ENCODE measurements around the gene CD200R1. TPM values are rescaled to one million over a fixed set of nuclear protein-coding genes. Genes with fewer than 3 reads are reported as not detected.
"Not testable (repeated sequence)": the region's sequence is repeated elsewhere in the genome, so short reads cannot be mapped to it uniquely, and the experiment has no call there.

Gene CD200R1
- total RNA-seq, 3 donors from 2014 or later (not counting 1 experiment from before 2014, with no cell fraction given) = 0.38 to 25.8 (median 1.7) TPM

DNA sequence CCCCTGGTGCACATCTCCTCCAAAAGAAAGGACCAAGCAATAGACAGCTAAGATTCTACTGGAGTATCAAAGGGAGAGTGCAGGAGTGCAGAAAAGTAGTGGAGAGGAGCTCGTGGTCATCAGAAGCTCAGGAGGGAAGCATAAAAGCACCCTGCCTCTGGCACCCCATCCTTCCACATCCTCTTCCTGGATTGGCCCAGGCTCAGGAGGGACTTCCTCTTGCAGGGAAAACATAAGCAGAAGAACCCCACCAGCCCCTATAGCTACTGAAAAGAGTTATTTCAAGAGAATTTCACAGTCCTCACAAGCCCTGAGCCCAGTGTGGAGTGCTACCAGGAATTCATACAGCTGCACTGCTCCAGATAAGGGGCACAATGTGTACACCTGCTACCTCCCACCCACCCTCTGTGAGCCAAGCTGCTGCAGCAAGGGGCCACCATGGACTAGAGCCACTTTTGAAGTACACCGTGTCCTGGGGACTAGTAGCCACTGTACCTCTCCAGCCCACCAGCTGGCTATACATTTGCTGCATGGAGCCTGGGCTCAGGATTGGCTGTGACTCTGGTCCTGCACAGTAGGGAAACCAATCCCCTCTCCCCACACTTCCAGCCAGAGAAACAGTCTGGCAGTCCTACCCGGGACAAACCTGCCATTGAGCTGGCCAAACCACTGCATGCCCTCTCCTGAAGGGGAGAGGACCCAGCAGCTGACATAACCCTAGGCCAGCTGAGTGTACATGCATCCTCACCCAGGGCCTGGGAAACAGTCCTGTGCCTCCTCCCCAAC, 43.0 kb downstream of the CD200R1 start:
- no peak overlapping the region for H3K27ac Mint-ChIP-seq
- DNase-seq = no peak

DNA sequence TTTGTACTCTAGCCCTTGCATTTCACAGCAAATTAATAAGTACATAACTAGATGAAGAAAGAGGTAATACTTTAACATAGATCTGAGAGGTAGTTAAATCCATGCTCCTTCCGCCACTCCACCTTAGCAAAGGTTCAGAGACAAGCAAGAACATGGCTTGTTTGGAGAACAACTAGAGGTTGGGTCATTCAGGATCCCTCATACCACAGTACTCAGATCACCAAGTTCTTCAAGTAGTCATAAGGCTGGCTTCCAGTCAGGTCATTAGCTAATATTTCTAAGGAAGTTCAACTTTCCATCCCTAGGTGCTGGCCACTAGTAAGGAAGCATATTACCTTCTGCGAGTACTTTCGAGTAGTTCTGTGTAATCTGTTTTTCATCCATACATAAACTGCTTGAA, 44.1 kb downstream of the CD200R1 start:
- no peak for ATAC-seq
- Histone ChIP-seq H3K4me1 (ENCODE audit: control insufficient read depth, insufficient read depth, low read length) (peaks cover 2% of the 10 kb centered on the region), H3K36me3 (ENCODE audit: control insufficient read depth, insufficient read depth, low read length) (no peaks in the 10 kb centered on the region), H3K27ac (ENCODE audit: low read length) (no peak overlapping the region), H3K9me3 (ENCODE audit: control insufficient read depth, insufficient read depth, low read length) (no peaks in the 10 kb centered on the region), H3K27me3 (ENCODE audit: control insufficient read depth, insufficient read depth, low read length) (no peaks in the 10 kb centered on the region), H3K4me3 (ENCODE audit: low read length) (no peak overlapping the region)
- 100% methylated on average over 1 of the region's 3 CpGs for WGBS (ENCODE audit: insufficient coverage)
- H3K4me1 Mint-ChIP-seq = no peaks in the 10 kb centered on the region
- no peak overlapping the region for H3K27ac Mint-ChIP-seq
- no peak for DNase-seq
- intact Hi-C loops (cut with micrococcal nuclease) = no loop called here
- H3K9me3 Mint-ChIP-seq = no peaks in the 10 kb centered on the region
- no peaks in the 10 kb centered on the region for H3K36me3 Mint-ChIP-seq
- H3K4me3 Mint-ChIP-seq = no peak overlapping the region
- no peaks in the 10 kb centered on the region for H3K27me3 Mint-ChIP-seq (ENCODE audit: low read depth in 2 of 2)
- TF ChIP-seq, protein P1, sequence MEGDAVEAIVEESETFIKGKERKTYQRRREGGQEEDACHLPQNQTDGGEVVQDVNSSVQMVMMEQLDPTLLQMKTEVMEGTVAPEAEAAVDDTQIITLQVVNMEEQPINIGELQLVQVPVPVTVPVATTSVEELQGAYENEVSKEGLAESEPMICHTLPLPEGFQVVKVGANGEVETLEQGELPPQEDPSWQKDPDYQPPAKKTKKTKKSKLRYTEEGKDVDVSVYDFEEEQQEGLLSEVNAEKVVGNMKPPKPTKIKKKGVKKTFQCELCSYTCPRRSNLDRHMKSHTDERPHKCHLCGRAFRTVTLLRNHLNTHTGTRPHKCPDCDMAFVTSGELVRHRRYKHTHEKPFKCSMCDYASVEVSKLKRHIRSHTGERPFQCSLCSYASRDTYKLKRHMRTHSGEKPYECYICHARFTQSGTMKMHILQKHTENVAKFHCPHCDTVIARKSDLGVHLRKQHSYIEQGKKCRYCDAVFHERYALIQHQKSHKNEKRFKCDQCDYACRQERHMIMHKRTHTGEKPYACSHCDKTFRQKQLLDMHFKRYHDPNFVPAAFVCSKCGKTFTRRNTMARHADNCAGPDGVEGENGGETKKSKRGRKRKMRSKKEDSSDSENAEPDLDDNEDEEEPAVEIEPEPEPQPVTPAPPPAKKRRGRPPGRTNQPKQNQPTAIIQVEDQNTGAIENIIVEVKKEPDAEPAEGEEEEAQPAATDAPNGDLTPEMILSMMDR (IDR thresholded peaks at IDR 0.05) = no peak

More for the DNA sequence above, 43.0 kb downstream of the CD200R1 start:
- TF ChIP-seq, protein P1 (IDR thresholded peaks at IDR 0.05) = no peak
- H3K4me1 ChIP-seq (ENCODE audit: control insufficient read depth, insufficient read depth, low read length) = peaks cover 2% of the 10 kb centered on the region
- Mint-ChIP-seq H3K4me3 (no peak overlapping the region), H3K4me1 (no peaks in the 10 kb centered on the region), H3K9me3 (no peaks in the 10 kb centered on the region), H3K36me3 (no peaks in the 10 kb centered on the region), H3K27me3 (ENCODE audit: low read depth in 2 of 2) (no peaks in the 10 kb centered on the region)
- 81% methylated on average over 3 of the region's 3 CpGs for WGBS (ENCODE audit: insufficient coverage)
- no peaks in the 10 kb centered on the region for H3K27me3 ChIP-seq (ENCODE audit: control insufficient read depth, insufficient read depth, low read length)
- no peaks in the 10 kb centered on the region for H3K9me3 ChIP-seq (ENCODE audit: control insufficient read depth, insufficient read depth, low read length)
- no peak for ATAC-seq
- H3K4me3 ChIP-seq (ENCODE audit: low read length) = no peak overlapping the region
- H3K27ac ChIP-seq (ENCODE audit: low read length) = no peak overlapping the region
- intact Hi-C loops (cut with micrococcal nuclease) = no loop called here
- H3K36me3 ChIP-seq (ENCODE audit: control insufficient read depth, insufficient read depth, low read length) = no peaks in the 10 kb centered on the region

DNA sequence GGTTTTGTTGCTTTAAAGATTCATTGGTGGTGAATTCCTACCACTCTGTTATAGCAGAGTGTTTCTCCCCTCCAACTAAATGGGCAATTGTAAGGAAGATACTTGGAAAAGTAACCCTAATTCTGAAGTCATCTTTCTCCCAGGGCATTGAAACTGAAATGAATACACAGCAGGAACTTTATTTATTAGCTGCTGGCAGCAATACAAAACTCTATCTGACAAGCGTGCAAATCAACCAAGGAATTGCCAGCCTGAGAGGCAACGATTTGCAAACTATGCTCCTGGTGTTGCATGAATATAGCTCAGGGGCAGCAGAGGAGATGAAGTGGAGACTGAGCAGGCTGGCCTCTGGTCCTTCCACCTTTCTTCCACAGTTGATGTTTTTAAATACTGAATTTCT, 48.9 kb downstream of the CD200R1 start:
- 59% methylated on average over 2 of the region's 2 CpGs for WGBS (ENCODE audit: insufficient coverage)
- H3K4me1 ChIP-seq (ENCODE audit: control insufficient read depth, insufficient read depth, low read length) = no peaks in the 10 kb centered on the region
- Mint-ChIP-seq H3K27me3 (ENCODE audit: low read depth in 2 of 2) (no peaks in the 10 kb centered on the region), H3K9me3 (no peaks in the 10 kb centered on the region), H3K4me1 (no peaks in the 10 kb centered on the region), H3K36me3 (no peaks in the 10 kb centered on the region), H3K4me3 (no peak overlapping the region), H3K27ac (no peak overlapping the region)
- H3K9me3 ChIP-seq (ENCODE audit: control insufficient read depth, insufficient read depth, low read length) = no peaks in the 10 kb centered on the region
- intact Hi-C loops (cut with micrococcal nuclease) = no loop called here
- DNase-seq (no peak), ATAC-seq (no peak)
- no peaks in the 10 kb centered on the region for H3K27me3 ChIP-seq (ENCODE audit: control insufficient read depth, insufficient read depth, low read length)
- H3K36me3 ChIP-seq (ENCODE audit: control insufficient read depth, insufficient read depth, low read length) = no peaks in the 10 kb centered on the region
- no peak overlapping the region for H3K4me3 ChIP-seq (ENCODE audit: low read length)
- H3K27ac ChIP-seq (ENCODE audit: low read length) = no peak overlapping the region
- TF ChIP-seq, protein P1 (IDR thresholded peaks at IDR 0.05) = no peak

DNA sequence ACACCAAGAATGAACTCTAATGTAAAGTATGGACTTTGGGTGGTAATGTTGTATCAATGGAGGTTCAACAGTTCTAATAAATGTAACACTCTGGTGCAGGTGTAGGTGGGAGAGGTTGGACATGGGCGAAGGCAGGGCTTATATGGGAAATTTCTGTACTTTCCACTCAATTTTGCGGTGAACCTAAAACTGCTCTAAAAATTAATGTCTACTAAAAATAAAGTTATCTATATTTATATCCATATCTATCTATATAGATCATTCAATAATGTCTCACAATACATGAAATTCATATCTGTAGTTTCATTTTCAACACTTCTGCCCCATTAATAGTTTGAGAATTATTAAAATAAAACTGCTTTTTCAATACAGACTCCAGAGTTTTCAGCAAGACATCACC, 49.3 kb downstream of the CD200R1 start:
- intact Hi-C loops (cut with micrococcal nuclease) = no loop called here
- no peaks in the 10 kb centered on the region for H3K4me1 ChIP-seq (ENCODE audit: control insufficient read depth, insufficient read depth, low read length)
- no peak overlapping the region for H3K27ac ChIP-seq (ENCODE audit: low read length)
- 100% methylated on average over 1 of the region's 2 CpGs for WGBS (ENCODE audit: insufficient coverage)
- H3K27me3 Mint-ChIP-seq (ENCODE audit: low read depth in 2 of 2) = no peaks in the 10 kb centered on the region
- H3K27me3 ChIP-seq (ENCODE audit: control insufficient read depth, insufficient read depth, low read length) = no peaks in the 10 kb centered on the region
- no peak overlapping the region for H3K4me3 Mint-ChIP-seq
- ATAC-seq (no peak), DNase-seq (no peak)
- no peaks in the 10 kb centered on the region for H3K4me1 Mint-ChIP-seq
- H3K4me3 ChIP-seq (ENCODE audit: low read length) = no peak overlapping the region
- TF ChIP-seq, protein P1 (IDR thresholded peaks at IDR 0.05) = no peak
- H3K36me3 ChIP-seq (ENCODE audit: control insufficient read depth, insufficient read depth, low read length) = no peaks in the 10 kb centered on the region
- no peaks in the 10 kb centered on the region for H3K36me3 Mint-ChIP-seq
- H3K9me3 ChIP-seq (ENCODE audit: control insufficient read depth, insufficient read depth, low read length) = no peaks in the 10 kb centered on the region
- no peaks in the 10 kb centered on the region for H3K9me3 Mint-ChIP-seq
- no peak overlapping the region for H3K27ac Mint-ChIP-seq

DNA sequence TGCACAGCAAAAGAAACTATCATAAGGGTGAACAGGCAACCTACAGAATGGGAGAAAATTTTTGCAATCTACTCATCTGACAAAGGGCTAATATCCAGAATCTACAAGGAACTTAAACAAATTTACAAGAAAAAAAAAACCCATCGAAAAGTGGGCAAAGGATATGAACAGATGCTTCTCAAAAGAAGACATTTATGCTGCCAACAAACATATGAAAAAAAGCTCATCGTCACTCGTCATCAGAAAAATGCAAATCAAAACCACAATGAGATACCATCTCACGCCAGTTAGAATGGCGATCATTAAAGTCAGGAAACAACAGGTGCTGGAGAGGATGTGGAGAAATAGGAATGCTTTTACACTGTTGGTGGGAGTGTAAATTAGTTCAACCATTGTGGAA, 55.4 kb downstream of the CD200R1 start:
- H3K27me3 Mint-ChIP-seq (ENCODE audit: low read depth in 2 of 2); intact Hi-C loops (cut with micrococcal nuclease); ATAC-seq; H3K9me3 ChIP-seq (ENCODE audit: control insufficient read depth, insufficient read depth, low read length); H3K36me3 ChIP-seq (ENCODE audit: control insufficient read depth, insufficient read depth, low read length); H3K27ac ChIP-seq (ENCODE audit: low read length); H3K4me1 ChIP-seq (ENCODE audit: control insufficient read depth, insufficient read depth, low read length); H3K4me3 ChIP-seq (ENCODE audit: low read length); H3K27ac Mint-ChIP-seq; DNase-seq; H3K27me3 ChIP-seq (ENCODE audit: control insufficient read depth, insufficient read depth, low read length); H3K4me1 Mint-ChIP-seq; H3K4me3 Mint-ChIP-seq: not testable (repeated sequence)
- WGBS (ENCODE audit: insufficient coverage) = 72% methylated on average over 2 of the region's 5 CpGs
- peaks cover 15% of the 10 kb centered on the region for H3K36me3 Mint-ChIP-seq
- peaks cover 9 to 12% of the 10 kb centered on the region in 2 donors for H3K9me3 Mint-ChIP-seq
